PFSK-1 (cell line): Measurements from ENCODE around the gene KRT75.

Experiments
- FOXP2 ChIP-seq: optimal IDR thresholded peaks from 2 replicates; pipeline ENCODE3; 2011; ENCODE audit warnings: borderline replicate concordance, control low read depth, inconsistent platforms; ENCODE audit not compliant: insufficient read depth; ENCODE audit errors: extremely low read length, extremely low read depth
- POLR2AphosphoS5 ChIP-seq: IDR thresholded peaks from 2 replicates; pipeline ENCODE4 v1.6.1; 2012; ENCODE audit warnings: low read depth, mild to moderate bottlenecking, control low read depth, low read length, moderate library complexity
- REST ChIP-seq, 2 experiments: IDR thresholded peaks; 2 replicates each; pipeline versions ENCODE4 v1.6.1 to v1.8.0; 2011 to 2012; ENCODE audit warnings: low read depth in 2 of 2, low read length in 2 of 2, control low read depth in 1 of 2, inconsistent platforms in 1 of 2, mild to moderate bottlenecking in 1 of 2, moderate library complexity in 1 of 2; ENCODE audit not compliant: insufficient read depth in 1 of 2
- SIN3A ChIP-seq: IDR thresholded peaks from 2 replicates; pipeline ENCODE4 v1.6.1; 2012; ENCODE audit warnings: mild to moderate bottlenecking, low read length, moderate library complexity, borderline replicate concordance; ENCODE audit not compliant: insufficient read depth
- TAF1 ChIP-seq: IDR thresholded peaks from 2 replicates; pipeline ENCODE4 v1.6.1; 2012; ENCODE audit warnings: low read length, control low read depth, borderline replicate concordance; ENCODE audit not compliant: insufficient read depth

Gene KRT75

DNA sequence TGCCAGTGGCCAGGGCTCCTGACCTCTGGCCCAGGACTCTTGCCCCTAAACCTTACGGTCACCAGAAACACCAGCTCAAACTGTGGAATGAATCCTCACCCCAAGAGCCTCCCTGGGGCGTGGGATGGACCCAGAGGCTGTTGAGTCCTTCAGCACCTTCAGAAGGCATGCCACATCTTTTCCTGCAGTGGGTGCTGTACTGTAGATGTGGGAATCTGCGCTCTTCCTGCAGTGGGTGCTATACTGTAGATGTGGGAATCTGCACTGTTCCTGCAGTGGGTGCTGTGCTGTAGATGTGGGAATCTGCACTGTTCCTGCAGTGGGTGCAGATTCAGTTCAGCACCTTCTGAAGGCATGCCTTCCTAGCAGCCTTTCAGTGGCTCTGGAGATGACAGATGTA lies 29.2 kb downstream of the KRT75 start:
- TF ChIP-seq POLR2AphosphoS5 (no peak), REST (IDR thresholded peaks at IDR 0.05; ENCODE audit: insufficient read depth in 1 of 2, low read depth in 2 of 2, low read length in 2 of 2) (no peak), TAF1 (no peak), SIN3A (no peak)

DNA sequence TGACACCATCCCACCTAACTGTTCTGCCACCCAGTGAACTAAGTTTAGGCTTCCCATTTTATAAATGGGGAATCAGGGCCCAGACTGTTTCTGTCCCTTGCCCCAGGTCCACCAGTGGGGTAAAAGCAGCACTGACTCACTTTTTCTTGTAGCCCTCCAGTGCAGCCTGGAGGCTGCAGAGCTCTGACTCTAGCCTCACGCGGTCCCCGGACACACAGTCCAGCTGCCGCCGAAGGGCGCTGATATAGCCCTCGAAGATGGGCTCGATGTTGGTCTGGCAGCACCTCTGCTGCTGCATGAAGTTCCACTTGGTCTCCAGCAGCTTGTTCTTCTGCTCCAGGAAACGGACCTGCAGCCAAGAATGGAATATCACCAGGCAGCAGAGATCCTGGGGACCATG lies 30.6 kb downstream of the KRT75 start:
- TF ChIP-seq REST (IDR thresholded peaks at IDR 0.05; ENCODE audit: insufficient read depth in 1 of 2, low read depth in 2 of 2, low read length in 2 of 2): no peak
- TF ChIP-seq SIN3A: no peak
- no peak for TF ChIP-seq TAF1
- no peak for TF ChIP-seq POLR2AphosphoS5
- no peak for TF ChIP-seq FOXP2

DNA sequence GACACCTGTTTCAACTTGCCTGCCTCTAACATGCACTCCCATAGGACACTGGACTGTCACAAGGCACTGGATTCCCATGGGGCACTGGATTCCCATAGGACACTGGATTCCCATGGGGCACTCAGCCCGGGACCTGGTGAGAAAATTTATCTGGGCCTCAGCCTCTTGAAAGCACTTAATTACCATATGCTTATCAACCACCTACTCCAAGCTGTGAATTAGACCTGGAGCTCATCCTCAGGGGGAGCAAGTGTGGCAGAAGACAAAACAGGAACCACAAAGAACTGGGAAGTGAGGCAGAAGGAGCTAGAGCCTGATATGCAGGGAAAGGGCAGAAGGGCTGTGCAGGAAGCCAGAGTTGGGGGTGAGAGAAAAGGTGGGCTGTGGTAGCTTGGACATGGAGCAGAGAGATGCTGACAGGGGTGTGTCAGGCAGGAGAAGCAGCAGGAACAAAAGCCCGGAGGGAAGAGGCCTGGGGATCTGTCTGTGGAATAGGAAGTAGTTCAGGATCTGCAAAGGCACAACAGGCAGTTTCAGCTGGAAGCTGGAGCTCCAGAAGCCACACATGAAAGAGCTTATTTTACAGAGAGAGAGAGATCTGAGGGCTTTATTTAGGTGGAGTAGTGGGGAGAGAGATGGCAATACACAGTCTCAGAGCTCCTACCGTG lies 31.2 kb downstream of the KRT75 start:
- TF ChIP-seq SIN3A: no peak
- no peak for TF ChIP-seq POLR2AphosphoS5
- TF ChIP-seq REST (IDR thresholded peaks at IDR 0.05; ENCODE audit: insufficient read depth in 1 of 2, low read depth in 2 of 2, low read length in 2 of 2): no peak
- no peak for TF ChIP-seq TAF1
- TF ChIP-seq FOXP2: no peak

DNA sequence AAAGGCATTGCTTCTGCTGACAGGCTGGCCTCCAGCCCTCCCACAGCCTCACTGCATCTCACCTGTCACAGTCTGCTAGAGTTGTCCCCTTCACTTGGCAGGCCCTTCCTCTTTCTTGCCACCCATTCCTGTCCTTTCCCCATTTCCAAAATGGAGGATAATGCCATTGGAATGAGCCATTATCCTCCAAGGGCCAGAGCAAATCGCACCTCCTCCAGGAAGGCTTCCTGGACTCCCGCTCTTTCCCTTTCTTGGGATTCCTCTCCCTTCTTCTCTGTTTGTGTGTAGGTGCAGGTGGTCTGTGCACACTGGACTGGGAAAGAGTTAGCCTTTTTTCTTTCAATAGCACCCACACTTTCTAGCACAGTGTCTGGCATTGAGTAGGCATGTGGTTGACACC lies 31.8 kb downstream of the KRT75 start:
- no peak for TF ChIP-seq TAF1
- TF ChIP-seq FOXP2: no peak
- no peak for TF ChIP-seq SIN3A
- TF ChIP-seq POLR2AphosphoS5: no peak
- no peak for TF ChIP-seq REST (IDR thresholded peaks at IDR 0.05; ENCODE audit: insufficient read depth in 1 of 2, low read depth in 2 of 2, low read length in 2 of 2)

- no peak for TF ChIP-seq SIN3A
- no peak for TF ChIP-seq POLR2AphosphoS5
- no peak for TF ChIP-seq FOXP2
- no peak for TF ChIP-seq REST (IDR thresholded peaks at IDR 0.05; ENCODE audit: insufficient read depth in 1 of 2, low read depth in 2 of 2, low read length in 2 of 2)
- no peak for TF ChIP-seq TAF1
Observed at GRCh38 chr12:52401926-52402325, 32.2 kb downstream of the KRT75 start.
